Stimulated activated effector memory CD8-positive, alpha-beta T cell treated with anti-CD3 and anti-CD28 coated beads, Interleukin-12 subunit alpha, Interleukin-12 subunit beta, amount 100 ng/mL, for 72 hours (primary cell): ENCODE results near the gene FANCE.
"Not testable (repeated sequence)": the region's sequence is repeated elsewhere in the genome, so short reads cannot be mapped to it uniquely, and the experiment has no call there.

Source experiments
- ATAC-seq: fragments of 150-1000 bp; cut with Tn5 transposase; 2 replicates; pipeline ENCODE4 v1.10.0; 2021
- DNase-seq, 2 donors: peaks; one replicate each; pipeline ENCODE4 v3.0.0; 2021 to 2022; ENCODE audit warnings: low spot score in 2 of 2
- H3K27ac Mint-ChIP-seq: one replicate; pipeline ENCODE4 v1.8.0; 2022; ENCODE audit warnings: mild to moderate bottlenecking, mixed read lengths
- H3K36me3 Mint-ChIP-seq: one replicate; pipeline ENCODE4 v1.8.0; 2022; ENCODE audit warnings: mild to moderate bottlenecking, mixed read lengths
- H3K4me1 Mint-ChIP-seq: one replicate; pipeline ENCODE4 v1.8.0; 2022; ENCODE audit warnings: mixed read lengths
- H3K4me3 Mint-ChIP-seq: one replicate; pipeline ENCODE4 v1.8.0; 2022; ENCODE audit warnings: mild to moderate bottlenecking, mixed read lengths
- H3K9me3 Mint-ChIP-seq: one replicate; pipeline ENCODE4 v1.8.0; 2022; ENCODE audit warnings: mixed read lengths

The FANCE gene

DNA sequence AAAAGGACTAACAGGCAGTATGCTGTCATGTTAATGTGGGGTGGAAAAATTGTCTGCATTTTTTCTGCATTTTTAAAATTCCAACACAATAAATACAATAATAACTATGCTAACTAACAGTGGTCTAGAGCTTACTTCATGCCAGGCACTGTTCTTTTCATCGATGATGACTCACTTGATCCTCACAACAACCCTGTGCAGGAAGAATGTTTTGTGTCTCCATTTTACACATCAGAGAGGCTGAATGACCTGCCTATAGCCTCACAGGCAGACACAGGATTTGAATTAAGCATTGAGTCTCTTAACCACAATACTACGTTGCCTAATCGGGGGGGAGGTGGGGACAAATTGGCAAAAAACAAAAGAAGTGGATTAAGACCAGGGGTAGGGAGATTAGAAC, 26.9 kb upstream of the FANCE start:
- no peak for DNase-seq
- H3K36me3 Mint-ChIP-seq, result peaks cover 59% of the 10 kb centered on the region

DNA sequence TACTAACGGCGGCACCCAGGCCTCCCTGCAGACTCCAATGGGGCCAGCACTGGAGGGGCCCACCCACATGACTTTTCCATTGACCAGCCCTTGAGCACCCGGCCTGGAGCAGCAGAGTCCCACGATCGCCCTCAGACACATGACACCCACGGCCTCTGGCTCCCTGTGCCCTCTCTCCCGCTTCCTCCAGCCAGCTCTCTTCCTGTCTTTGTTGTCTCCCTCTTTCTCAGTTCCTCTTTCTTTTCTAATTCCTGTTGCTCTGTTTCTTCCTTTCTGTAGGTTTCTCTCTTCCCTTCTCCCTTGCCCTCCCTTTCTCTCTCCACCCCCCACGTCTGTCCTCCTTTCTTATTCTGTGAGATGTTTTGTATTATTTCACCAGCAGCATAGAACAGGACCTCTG, 26.1 kb upstream of the FANCE start:
- ATAC-seq, result no peak
- no peaks in the 10 kb centered on the region for H3K4me1 Mint-ChIP-seq
- H3K36me3 Mint-ChIP-seq, result peaks cover 51% of the 10 kb centered on the region
- no peak overlapping the region for H3K4me3 Mint-ChIP-seq
- H3K27ac Mint-ChIP-seq, result peak overlapping the region; percentile 4
- H3K9me3 Mint-ChIP-seq, result peaks cover 3% of the 10 kb centered on the region
- no peak for DNase-seq

More for the DNA sequence above, 26.9 kb upstream of the FANCE start:
- peak overlapping the region; percentile 4 for H3K27ac Mint-ChIP-seq
- H3K4me3 Mint-ChIP-seq, result no peak overlapping the region
- ATAC-seq, result no peak
- H3K9me3 Mint-ChIP-seq, result peaks cover 3% of the 10 kb centered on the region
- no peaks in the 10 kb centered on the region for H3K4me1 Mint-ChIP-seq

DNA sequence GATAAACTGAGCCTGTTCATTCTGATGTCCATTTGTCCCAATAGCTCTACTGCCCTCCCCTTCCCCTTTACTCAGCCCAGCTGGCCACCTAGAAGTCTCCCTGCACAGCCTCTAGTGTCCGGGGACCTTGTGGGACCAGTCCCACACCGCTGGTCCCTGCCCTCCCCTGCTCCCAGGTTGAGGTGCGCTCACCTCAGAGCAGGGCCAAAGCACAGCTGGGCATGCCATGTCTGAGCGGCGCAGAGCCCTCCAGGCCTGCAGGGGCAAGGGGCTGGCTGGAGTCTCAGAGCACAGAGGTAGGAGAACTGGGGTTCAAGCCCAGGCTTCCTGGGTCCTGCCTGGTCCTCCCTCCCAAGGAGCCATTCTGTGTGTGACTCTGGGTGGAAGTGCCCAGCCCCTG, 24.7 kb upstream of the FANCE start:
- Mint-ChIP-seq H3K4me3 (no peak overlapping the region), H3K9me3 (peaks cover 3% of the 10 kb centered on the region), H3K4me1 (no peaks in the 10 kb centered on the region), H3K27ac (no peak overlapping the region), H3K36me3 (peaks cover 37% of the 10 kb centered on the region)
- DNase-seq, result no peak
- no peak for ATAC-seq

DNA sequence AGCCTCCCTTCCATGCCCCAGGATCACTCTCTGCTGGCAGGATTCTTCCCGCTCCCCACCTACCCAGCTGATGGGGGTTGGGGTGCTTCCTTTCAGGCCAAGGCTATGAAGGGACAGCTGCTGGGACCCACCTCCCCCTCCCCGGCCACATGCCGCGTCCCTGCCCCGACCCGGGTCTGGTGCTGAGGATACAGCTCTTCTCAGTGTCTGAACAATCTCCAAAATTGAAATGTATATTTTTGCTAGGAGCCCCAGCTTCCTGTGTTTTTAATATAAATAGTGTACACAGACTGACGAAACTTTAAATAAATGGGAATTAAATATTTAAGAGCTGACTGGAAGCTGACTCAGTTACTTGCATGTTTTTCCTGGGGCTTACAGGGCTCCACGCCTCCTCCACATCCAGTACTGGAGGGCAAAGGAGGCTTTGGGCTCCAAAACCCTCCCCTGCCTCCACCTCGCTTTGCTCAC, 24.3 kb upstream of the FANCE start:
- H3K27ac Mint-ChIP-seq, result no peak overlapping the region
- H3K36me3 Mint-ChIP-seq, result peaks cover 33% of the 10 kb centered on the region
- DNase-seq (no peak), ATAC-seq (no peak)
- no peak overlapping the region for H3K4me3 Mint-ChIP-seq
- H3K9me3 Mint-ChIP-seq, result peaks cover 3% of the 10 kb centered on the region
- no peaks in the 10 kb centered on the region for H3K4me1 Mint-ChIP-seq

DNA sequence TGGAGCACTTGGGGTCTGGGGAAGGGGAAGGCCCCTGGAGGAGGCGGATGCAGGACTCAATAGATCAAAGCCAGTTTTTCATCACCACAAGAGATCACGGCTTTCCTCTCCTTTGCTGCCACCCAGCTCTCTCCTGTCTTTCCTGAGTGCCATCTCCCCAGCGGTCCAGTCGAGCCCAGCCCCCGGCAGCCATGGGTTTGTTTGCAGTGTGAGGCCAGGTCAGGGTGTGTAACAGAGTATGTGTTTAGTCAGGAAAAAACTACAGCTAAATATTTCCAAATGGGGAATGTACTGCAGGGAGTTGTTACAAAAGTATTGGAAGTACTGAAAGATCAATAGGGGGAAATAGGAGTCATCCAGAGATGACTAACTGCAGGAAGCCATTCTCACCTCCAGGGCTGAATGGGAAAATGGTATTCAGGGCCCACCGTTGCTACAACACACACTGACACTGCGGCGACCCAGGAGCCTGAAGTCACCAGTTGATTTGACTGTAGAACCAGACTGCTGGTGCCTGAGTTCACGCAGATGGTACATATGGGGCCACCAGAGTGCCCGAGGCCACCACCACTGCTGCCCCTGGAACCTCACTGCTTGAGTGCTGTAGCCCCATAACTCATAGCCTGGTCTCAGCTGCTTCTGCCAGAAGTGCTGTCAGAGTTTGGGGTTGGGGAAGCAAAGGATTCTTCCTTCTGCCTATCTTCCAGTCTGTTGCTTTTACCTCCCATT, 23.6 kb upstream of the FANCE start:
- no peaks in the 10 kb centered on the region for H3K4me1 Mint-ChIP-seq
- no peak overlapping the region for H3K4me3 Mint-ChIP-seq
- peaks cover 26% of the 10 kb centered on the region for H3K36me3 Mint-ChIP-seq
- no peak for DNase-seq
- peaks cover 3% of the 10 kb centered on the region for H3K9me3 Mint-ChIP-seq
- no peak for ATAC-seq
- H3K27ac Mint-ChIP-seq, result no peak overlapping the region

DNA sequence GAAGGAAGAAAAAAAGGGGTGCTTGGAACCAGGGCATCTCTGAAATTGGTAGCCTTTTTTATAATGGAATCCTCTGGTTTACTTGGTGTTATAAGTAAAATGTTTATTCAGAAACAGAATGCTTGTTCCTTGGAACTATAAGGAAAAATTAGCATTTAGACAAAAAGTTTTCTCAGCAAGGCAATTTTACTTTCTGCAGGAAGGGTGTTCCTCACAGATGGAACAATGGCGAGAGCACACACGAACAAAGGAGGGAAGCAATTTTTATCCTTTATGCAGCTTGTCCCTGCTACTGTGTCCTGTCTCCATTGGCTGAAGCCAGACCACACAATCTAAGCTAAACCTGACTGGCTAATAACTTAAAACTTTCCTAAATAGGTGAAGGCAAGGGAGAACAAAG, 22.7 kb upstream of the FANCE start:
- Mint-ChIP-seq H3K36me3 (peaks cover 18% of the 10 kb centered on the region), H3K27ac (no peak overlapping the region), H3K9me3 (peaks cover 3% of the 10 kb centered on the region), H3K4me1 (no peaks in the 10 kb centered on the region), H3K4me3 (no peak overlapping the region)
- DNase-seq, result no peak
- no peak for ATAC-seq

DNA sequence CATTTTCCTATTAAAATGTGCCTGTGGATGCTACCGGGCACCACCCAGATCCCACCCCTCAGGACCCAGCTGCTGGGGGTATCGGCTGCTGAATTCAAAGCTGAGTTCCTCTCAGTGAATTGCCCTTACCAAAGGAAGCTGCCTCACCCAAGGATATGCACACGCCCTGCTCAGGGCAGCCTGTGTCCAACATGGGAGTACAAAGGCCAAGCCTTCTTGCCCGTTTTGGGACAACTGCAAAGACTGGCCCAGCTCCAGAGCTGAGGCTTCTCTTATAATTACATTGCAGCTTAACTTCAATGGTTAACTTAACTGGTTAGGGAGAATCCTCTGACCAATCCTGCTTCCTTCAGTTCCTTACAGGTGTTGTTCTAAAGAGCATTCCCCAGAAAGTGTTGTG, 19.8 kb upstream of the FANCE start:
- ATAC-seq (no peak), DNase-seq (no peak)
- peaks cover 3% of the 10 kb centered on the region for H3K9me3 Mint-ChIP-seq
- H3K27ac Mint-ChIP-seq, result no peak overlapping the region
- H3K36me3 Mint-ChIP-seq, result no peaks in the 10 kb centered on the region
- H3K4me1 Mint-ChIP-seq, result no peaks in the 10 kb centered on the region
- H3K4me3 Mint-ChIP-seq, result no peak overlapping the region

DNA sequence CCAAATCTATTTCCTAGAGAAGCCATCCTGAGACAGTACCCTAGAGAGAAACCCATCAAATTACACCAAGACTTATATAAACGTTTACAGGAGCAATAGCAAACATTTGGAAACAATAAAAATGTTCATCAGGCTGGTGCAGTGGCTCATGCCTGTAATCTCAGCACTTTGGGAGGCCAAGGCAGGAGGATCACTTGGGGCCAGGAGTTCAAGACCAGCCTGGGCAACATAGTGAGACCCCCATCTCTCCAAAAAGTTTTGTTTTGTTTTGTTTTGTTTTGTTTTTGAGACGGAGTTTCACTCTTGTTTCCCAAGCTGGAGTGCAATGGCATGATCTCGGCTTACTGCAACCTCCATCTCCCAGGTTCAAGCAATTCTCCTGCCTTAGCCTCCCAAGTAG, 19.4 kb upstream of the FANCE start:
- H3K9me3 Mint-ChIP-seq, H3K27ac Mint-ChIP-seq, H3K36me3 Mint-ChIP-seq, ATAC-seq, DNase-seq, H3K4me1 Mint-ChIP-seq, H3K4me3 Mint-ChIP-seq: not testable (repeated sequence)

DNA sequence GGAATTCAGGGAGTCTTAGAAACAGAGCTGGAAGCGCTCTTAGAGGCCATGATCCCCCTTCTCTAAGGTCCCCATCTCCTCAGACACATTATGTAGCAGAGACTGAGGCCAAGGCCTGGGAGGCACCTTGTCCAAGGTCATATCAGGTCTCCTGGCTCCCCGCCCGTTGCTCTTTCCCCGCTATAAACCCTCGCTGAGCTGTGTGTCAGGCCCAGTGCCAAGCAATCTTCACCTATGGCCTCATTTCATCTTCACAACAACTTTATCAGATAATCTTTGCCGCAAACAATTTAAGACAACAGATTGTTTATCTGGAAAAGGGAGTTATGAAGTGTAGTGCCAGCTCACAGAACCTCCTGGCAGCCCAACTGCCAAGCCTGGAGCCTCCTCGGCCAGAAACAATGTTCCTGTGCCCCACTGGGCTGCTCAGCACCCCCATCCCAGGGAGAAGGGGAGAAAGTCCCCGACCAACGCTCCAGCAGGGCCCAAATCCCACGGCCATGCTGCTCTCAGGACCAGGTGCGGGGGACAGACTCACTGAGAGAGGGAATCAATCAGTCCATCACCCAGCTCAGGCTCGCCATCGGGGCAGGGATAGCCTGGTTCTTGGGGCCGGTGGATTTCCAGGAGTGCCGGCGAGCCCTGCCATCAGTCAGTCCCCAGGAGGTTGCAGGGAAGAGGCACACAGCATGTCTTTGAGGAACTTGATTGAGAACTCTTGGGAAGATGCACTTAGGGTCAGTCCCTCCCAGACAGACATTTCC, 16.9 kb upstream of the FANCE start:
- Mint-ChIP-seq H3K4me3 (no peak overlapping the region), H3K27ac (peak overlapping the region; percentile 37), H3K9me3 (no peaks in the 10 kb centered on the region), H3K36me3 (no peaks in the 10 kb centered on the region), H3K4me1 (no peaks in the 10 kb centered on the region)
- ATAC-seq (peak; percentile 19), DNase-seq (no peak)

DNA sequence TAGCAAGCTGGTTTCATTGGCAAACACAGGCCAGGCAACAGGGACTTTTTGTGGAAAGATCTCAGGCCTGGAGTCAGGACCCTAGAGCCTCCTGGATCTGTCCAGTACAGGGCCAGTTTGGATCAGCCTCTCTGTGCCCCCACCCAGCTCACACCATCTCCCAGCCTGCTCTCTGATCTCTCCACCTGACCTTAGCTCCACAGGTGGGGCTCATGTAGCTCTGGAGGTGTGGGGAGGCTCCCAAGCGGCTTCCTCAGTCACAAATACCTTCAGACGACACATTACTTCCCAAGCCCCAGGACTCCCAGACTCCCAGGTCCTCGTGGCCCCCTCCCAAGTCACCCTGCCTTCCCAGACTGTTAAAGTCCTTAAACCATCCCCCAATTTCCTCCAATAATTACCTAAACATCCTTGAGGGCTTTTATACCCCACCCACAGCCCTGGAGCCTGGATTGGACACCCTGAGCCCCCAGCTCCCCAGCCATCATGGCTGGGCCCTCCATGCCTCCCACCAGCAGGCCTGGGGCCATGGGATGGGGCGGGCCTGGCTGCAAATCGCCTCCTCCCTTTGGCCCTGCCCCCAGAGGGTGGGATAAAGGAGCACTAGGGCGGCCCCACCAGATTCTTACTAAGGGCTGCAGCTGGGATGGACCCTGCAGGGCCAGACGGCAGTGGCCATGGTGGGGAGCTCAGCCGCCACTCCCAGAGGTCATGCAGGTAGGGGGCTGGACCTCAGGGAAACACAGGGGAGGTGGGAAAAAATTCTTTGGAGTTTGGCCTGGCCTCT, 15.9 kb upstream of the FANCE start:
- DNase-seq (no peak), ATAC-seq (no peak)
- Mint-ChIP-seq H3K36me3 (no peaks in the 10 kb centered on the region), H3K4me1 (no peaks in the 10 kb centered on the region), H3K27ac (peak overlapping the region; percentile 37), H3K9me3 (no peaks in the 10 kb centered on the region), H3K4me3 (no peak overlapping the region)

DNA sequence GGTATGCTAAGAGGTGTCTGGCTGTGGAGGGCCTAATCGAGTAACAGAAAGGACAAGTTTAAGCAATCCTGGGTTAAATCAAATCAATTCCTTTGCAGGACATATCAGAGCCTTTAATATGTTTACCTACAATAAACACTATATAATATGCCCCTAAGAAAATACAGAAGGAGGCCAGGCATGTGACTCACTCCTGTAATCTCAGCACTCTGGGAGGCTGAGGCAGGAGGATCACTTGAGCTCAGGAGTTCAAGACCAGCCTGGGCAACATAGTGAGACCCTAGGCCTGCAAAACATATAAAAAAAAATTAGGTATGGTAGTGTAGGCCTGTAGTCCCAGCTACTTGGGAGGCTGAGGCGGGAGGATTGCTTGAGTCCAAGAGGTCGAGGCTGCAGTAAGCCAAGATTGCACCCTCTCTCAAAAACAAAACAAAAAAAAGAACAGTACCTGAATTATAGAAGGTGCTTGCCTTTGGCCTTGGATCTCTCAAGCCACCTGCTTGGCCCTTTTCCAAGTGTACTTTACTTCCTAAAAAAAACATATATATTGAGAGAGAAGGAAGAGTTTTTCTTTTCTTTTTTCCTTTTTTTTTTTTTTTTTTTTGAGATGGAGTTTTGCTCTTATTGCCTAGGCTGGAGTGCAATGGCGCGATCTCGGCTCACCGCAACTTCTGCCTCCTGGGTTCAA, 13.6 kb upstream of the FANCE start:
- ATAC-seq, H3K9me3 Mint-ChIP-seq, DNase-seq, H3K36me3 Mint-ChIP-seq, H3K4me3 Mint-ChIP-seq, H3K27ac Mint-ChIP-seq, H3K4me1 Mint-ChIP-seq: not testable (repeated sequence)

DNA sequence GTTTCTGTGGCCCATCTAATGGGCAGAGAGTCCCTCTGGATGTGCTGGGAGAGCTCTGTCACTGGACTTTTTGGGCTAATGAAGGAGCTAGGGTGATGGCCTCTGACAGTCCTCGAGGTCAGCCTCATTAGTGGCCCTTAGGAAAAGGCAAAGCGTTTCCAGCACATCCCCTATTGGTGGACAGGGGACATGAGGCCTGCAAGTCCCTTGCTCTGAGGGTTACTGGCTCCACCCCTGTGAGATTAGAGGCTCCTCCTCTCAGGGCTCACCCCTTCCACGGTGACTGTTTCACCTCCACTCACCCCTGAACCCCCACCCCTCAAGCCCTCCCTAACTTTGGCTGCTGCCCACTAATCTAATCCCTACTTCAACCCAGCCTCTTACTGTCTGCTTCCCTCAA, 12.8 kb upstream of the FANCE start:
- DNase-seq (no peak), ATAC-seq (no peak)
- H3K36me3 Mint-ChIP-seq, result no peaks in the 10 kb centered on the region
- no peaks in the 10 kb centered on the region for H3K9me3 Mint-ChIP-seq
- no peak overlapping the region for H3K4me3 Mint-ChIP-seq
- H3K27ac Mint-ChIP-seq, result no peak overlapping the region
- H3K4me1 Mint-ChIP-seq, result no peaks in the 10 kb centered on the region

DNA sequence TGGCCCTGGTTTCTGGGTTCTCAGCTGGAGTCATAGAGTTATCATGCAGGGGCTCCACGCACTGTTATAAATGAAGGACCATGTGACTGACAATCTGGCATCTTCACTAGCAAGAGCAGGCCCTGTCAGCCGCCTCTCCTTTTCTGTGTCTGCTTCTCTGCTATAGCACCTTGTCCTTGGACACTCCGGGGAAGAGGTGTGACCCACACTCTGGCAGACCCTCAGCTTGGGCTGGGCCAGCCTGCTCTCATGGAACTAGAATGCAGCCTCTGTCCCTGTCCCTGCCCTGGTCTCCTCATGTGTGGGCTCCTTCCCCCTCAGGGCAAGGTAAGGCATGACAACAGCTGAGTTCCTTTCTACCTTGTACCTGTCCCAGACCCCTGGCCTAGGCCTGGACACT, 10.9 kb upstream of the FANCE start:
- Mint-ChIP-seq H3K36me3 (no peaks in the 10 kb centered on the region), H3K9me3 (no peaks in the 10 kb centered on the region), H3K27ac (peak overlapping the region; percentile 32), H3K4me1 (peaks cover 5% of the 10 kb centered on the region), H3K4me3 (no peak overlapping the region)
- DNase-seq, result no peak
- no peak for ATAC-seq

DNA sequence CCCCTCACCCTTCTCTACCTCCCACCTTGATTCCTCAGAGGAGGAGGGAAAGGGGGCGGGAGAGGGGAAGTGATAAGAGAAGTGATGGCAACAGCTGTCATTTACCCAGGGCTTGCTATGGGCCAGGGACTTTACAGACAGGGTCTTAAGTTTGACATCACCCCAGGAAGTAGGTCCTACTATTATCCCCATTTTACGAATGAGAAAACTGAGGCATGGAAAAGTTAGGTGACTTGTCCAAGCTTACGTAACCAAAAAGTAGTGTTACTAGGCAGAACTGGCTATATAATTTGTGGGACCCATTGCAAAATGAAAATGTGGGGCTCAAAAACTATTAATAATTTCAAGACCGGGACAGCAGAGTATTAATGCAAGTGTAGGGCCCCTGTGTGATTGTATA, 10.5 kb upstream of the FANCE start:
- peak overlapping the region; percentile 32 for H3K27ac Mint-ChIP-seq

DNA sequence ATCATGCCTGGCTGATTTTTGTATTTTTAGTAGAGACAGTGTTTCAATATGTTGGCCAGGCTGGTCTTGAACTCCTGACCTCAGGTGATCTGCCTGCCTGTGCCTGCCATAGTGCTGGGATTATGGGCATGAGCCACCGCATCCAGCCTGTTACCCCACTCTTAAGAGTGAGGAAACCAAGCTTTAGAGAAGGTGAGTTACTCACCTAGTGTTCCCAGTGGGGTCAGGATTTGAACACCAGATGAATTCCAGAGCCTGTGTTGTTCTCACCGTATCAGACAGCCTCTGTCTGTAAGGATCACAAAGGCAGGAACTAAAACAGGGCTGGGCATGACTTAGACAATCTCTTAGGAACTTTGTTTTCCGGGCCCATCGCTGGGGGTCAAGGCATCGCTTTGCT, 9.4 kb upstream of the FANCE start:
- ATAC-seq (no peak), DNase-seq (no peak)
- no peaks in the 10 kb centered on the region for H3K36me3 Mint-ChIP-seq
- H3K9me3 Mint-ChIP-seq, result no peaks in the 10 kb centered on the region
- no peak overlapping the region for H3K4me3 Mint-ChIP-seq
- no peak overlapping the region for H3K27ac Mint-ChIP-seq
- peaks cover 5% of the 10 kb centered on the region for H3K4me1 Mint-ChIP-seq

More for the DNA sequence above, 10.5 kb upstream of the FANCE start:
- no peak overlapping the region for H3K4me3 Mint-ChIP-seq
- ATAC-seq (no peak), DNase-seq (no peak)
- H3K9me3 Mint-ChIP-seq, result no peaks in the 10 kb centered on the region
- H3K4me1 Mint-ChIP-seq, result peaks cover 5% of the 10 kb centered on the region
- H3K36me3 Mint-ChIP-seq, result no peaks in the 10 kb centered on the region
